Astrocyte of the cerebellum (primary cell): ENCODE data around the gene TVP23C.

Experiments used
- DNase-seq: peaks from one replicate; pipeline ENCODE4 v3.0.0-alpha.2; 2011; ENCODE audit warnings: low read depth
- H3K4me3 ChIP-seq: 2 replicates; pipeline ENCODE4 v1.5.1; 2011; ENCODE audit warnings: mild to moderate bottlenecking, low read depth, low read length, moderate library complexity
- CTCF ChIP-seq: IDR thresholded peaks from 2 replicates; pipeline ENCODE4 v1.5.1; 2012; ENCODE audit warnings: low read length, low read depth, moderate library complexity, mild to moderate bottlenecking; ENCODE audit errors: missing control alignments
- in situ Hi-C: cut with HindIII; loops from 2 replicates; pipeline ENCODE4 v1.10.0; 2017; ENCODE audit warnings: low sequenced_read_pairs

Gene TVP23C

GRCh38 chr17:15480204-15480603 is 83.1 kb downstream of the TVP23C start:
- in situ Hi-C loops = loop anchor here (25.0 kb wide), 1 partner anchor 218 kb away; the partner anchor contains the start of gene PMP22
- H3K4me3 ChIP-seq = no peak overlapping the region
- no peak for DNase-seq
- no peak for TF ChIP-seq CTCF

GRCh38 chr17:15479703-15480102 is 83.6 kb downstream of the TVP23C start:
- no peak for TF ChIP-seq CTCF
- DNase-seq = no peak
- in situ Hi-C loops = loop anchor here (25.0 kb wide), 1 partner anchor 217 kb away; the partner anchor contains the start of gene PMP22
- no peak overlapping the region for H3K4me3 ChIP-seq

- DNase-seq = no peak
- no peak overlapping the region for H3K4me3 ChIP-seq
- TF ChIP-seq CTCF = no peak
- in situ Hi-C loops = loop anchor here (25.0 kb wide), 1 partner anchor 217 kb away; the partner anchor contains the start of gene PMP22
Observed at GRCh38 chr17:15478845-15479244, 84.4 kb downstream of the TVP23C start.

GRCh38 chr17:15475631-15476354 is 87.5 kb downstream of the TVP23C start:
- DNase-seq = no peak
- no peak for TF ChIP-seq CTCF
- no peak overlapping the region for H3K4me3 ChIP-seq
- in situ Hi-C loops = loop anchor here (25.0 kb wide), 1 partner anchor 213 kb away; the partner anchor contains the start of gene PMP22

GRCh38 chr17:15472891-15473290 is 90.4 kb downstream of the TVP23C start:
- no peak overlapping the region for H3K4me3 ChIP-seq
- no peak for DNase-seq
- in situ Hi-C loops = no loop called here
- TF ChIP-seq CTCF = no peak

- no peak overlapping the region for H3K4me3 ChIP-seq
- TF ChIP-seq CTCF = no peak
- in situ Hi-C loops = no loop called here
- no peak for DNase-seq
Observed at GRCh38 chr17:15470536-15470935, 92.7 kb downstream of the TVP23C start.
